ENCODE data around the gene THSD7A.

Gene THSD7A

GRCh38 chr7:11513460-11513859 lies 318.5 kb downstream of the THSD7A start:
- DNase-seq (ENCODE audit: low read depth): no peak

- no peak for DNase-seq (ENCODE audit: low read depth)
Observed at GRCh38 chr7:11507929-11508328, 324.1 kb downstream of the THSD7A start.

- no peak for DNase-seq (ENCODE audit: low read depth)
Observed at GRCh38 chr7:11506417-11506816, 325.6 kb downstream of the THSD7A start.

- no peak for DNase-seq (ENCODE audit: low read depth)
Observed at GRCh38 chr7:11505471-11505985, 326.5 kb downstream of the THSD7A start.

GRCh38 chr7:11492307-11492706 lies 339.7 kb downstream of the THSD7A start:
- DNase-seq (ENCODE audit: low read depth): no peak

- DNase-seq (ENCODE audit: low read depth): no peak
Observed at GRCh38 chr7:11491811-11492210, 340.2 kb downstream of the THSD7A start.

- no peak for DNase-seq (ENCODE audit: low read depth)
Observed at GRCh38 chr7:11489280-11489679, 342.7 kb downstream of the THSD7A start.

GRCh38 chr7:11486271-11486670 lies 345.7 kb downstream of the THSD7A start:
- DNase-seq (ENCODE audit: low read depth): no peak

- DNase-seq (ENCODE audit: low read depth): no peak
Observed at GRCh38 chr7:11485636-11486035, 346.4 kb downstream of the THSD7A start.

- no peak for DNase-seq (ENCODE audit: low read depth)
Observed at GRCh38 chr7:11480143-11480542, 351.9 kb downstream of the THSD7A start.

GRCh38 chr7:11478882-11479281 lies 353.1 kb downstream of the THSD7A start:
- DNase-seq (ENCODE audit: low read depth): no peak

GRCh38 chr7:11478426-11478825 lies 353.6 kb downstream of the THSD7A start:
- DNase-seq (ENCODE audit: low read depth): no peak

- DNase-seq (ENCODE audit: low read depth): no peak
Observed at GRCh38 chr7:11474902-11475585, 357.0 kb downstream of the THSD7A start.

- DNase-seq (ENCODE audit: low read depth): no peak
Observed at GRCh38 chr7:11473807-11474424, 358.1 kb downstream of the THSD7A start.

GRCh38 chr7:11473220-11473619 lies 358.8 kb downstream of the THSD7A start:
- DNase-seq (ENCODE audit: low read depth): no peak

GRCh38 chr7:11472646-11473045 lies 359.4 kb downstream of the THSD7A start:
- DNase-seq (ENCODE audit: low read depth): no peak

GRCh38 chr7:11471255-11471654 lies 360.7 kb downstream of the THSD7A start:
- DNase-seq (ENCODE audit: low read depth): no peak

GRCh38 chr7:11469028-11469745 lies 362.8 kb downstream of the THSD7A start:
- DNase-seq (ENCODE audit: low read depth): no peak

GRCh38 chr7:11466517-11467105 lies 365.4 kb downstream of the THSD7A start:
- no peak for DNase-seq (ENCODE audit: low read depth)

GRCh38 chr7:11464624-11465023 lies 367.4 kb downstream of the THSD7A start:
- DNase-seq (ENCODE audit: low read depth): no peak

GRCh38 chr7:11461946-11462345 lies 370.1 kb downstream of the THSD7A start:
- no peak for DNase-seq (ENCODE audit: low read depth)

GRCh38 chr7:11458736-11459483 lies 373.1 kb downstream of the THSD7A start:
- no peak for DNase-seq (ENCODE audit: low read depth)

All from activated T-helper 9 cell treated with anti-CD3 and anti-CD28 coated beads, Interleukin-2, amount 50 U/mL, for 16 hours (primary cell).